A549 (cell line): ENCODE results near the gene DAW1. TPM values are rescaled to one million over a fixed set of nuclear protein-coding genes. Genes with fewer than 3 reads are reported as not detected.

ENCODE experiments used
- ATAC-seq, 2 experiments: fragments of 200-7000 bp in 1 of 2; fragments of >200 bp in 1 of 2; cut with Nextera tagmentation in 1 of 2; cut with Tn5 transposase in 1 of 2; 3 replicates each; pipeline versions ENCODE4 v1.8.0 to v1.9.1; 2018 to 2020; ENCODE audit warnings: mild to moderate bottlenecking in 1 of 2, moderate library complexity in 1 of 2
- CTCF ChIA-PET: fragments of 300-600 bp; sonication (Branson Sonifier 250); formaldehyde crosslinking; extraction: SDS; loops from one replicate; lab custom pipeline; 2021; ENCODE audit warnings: antibody characterized with exemption, inconsistent platforms; lab: Yijun Ruan, JAX
- POLR2A ChIA-PET: fragments of 350-600 bp; formaldehyde crosslinking; extraction: SDS; loops from one replicate; lab custom pipeline; 2021; ENCODE audit warnings: antibody characterized with exemption, inconsistent platforms; lab: Yijun Ruan, JAX
- DNase-seq, 2 experiments: peaks; one replicate each; pipeline versions ENCODE4 v3.0.0 to v3.0.0-alpha.2; 2011 to 2016; ENCODE audit warnings: low read depth in 1 of 2, low spot score in 1 of 2
- FAIRE-seq: peaks from 2 replicates; lab custom pipeline; 2011; peaks lifted over from hg19 to GRCh38; lab: Jason Lieb, UNC
- H3K27ac ChIP-seq, 2 experiments: fragments of >200 bp; sonication (Bioruptor Twin); formaldehyde crosslinking; 3 replicates each; pipeline ENCODE4 v1.5.1; 2016 to 2017
- H3K4me1 ChIP-seq: fragments of >200 bp; sonication (Bioruptor Twin); formaldehyde crosslinking; 3 replicates; pipeline ENCODE4 v1.6.1; 2016
- H3K4me2 ChIP-seq: fragments of >200 bp; sonication (Bioruptor Twin); formaldehyde crosslinking; 3 replicates; pipeline ENCODE4 v1.6.1; 2016
- H3K4me3 ChIP-seq: fragments of >200 bp; sonication (Bioruptor Twin); formaldehyde crosslinking; 3 replicates; pipeline ENCODE4 v1.5.1; 2016
- H3K9me3 ChIP-seq: fragments of >200 bp; sonication (Bioruptor Twin); formaldehyde crosslinking; 3 replicates; pipeline ENCODE4 v1.6.1; 2016
- CBX2 ChIP-seq: fragments of 200-600 bp; sonication (generic); IDR thresholded peaks from 2 replicates; pipeline ENCODE4 v1.6.1; 2016; ENCODE audit warnings: low read depth, mild to moderate bottlenecking, borderline replicate concordance
- CHD2 ChIP-seq: fragments of 150-350 bp; IDR thresholded peaks from 2 replicates; pipeline ENCODE4 v1.6.1; 2014; ENCODE audit warnings: low read length; ENCODE audit not compliant: partially characterized antibody
- CTCF ChIP-seq: fragments of >200 bp; sonication (Bioruptor Twin); formaldehyde crosslinking; IDR thresholded peaks from 3 replicates; pipeline ENCODE4 v1.5.1; 2016
- EHMT2 ChIP-seq: fragments of 200-600 bp; sonication (generic); IDR thresholded peaks from 2 replicates; pipeline ENCODE4 v1.6.1; 2016; ENCODE audit warnings: antibody characterized with exemption, low read depth, mild to moderate bottlenecking, moderate library complexity
- EP300 ChIP-seq, 2 experiments: fragments of >200 bp; sonication (Bioruptor Twin); formaldehyde crosslinking; IDR thresholded peaks; 2 replicates in 1 of 2; 3 replicates in 1 of 2; pipeline ENCODE4 v1.6.1; 2016 to 2017
- ESRRA ChIP-seq: fragments of 150-350 bp; IDR thresholded peaks from 2 replicates; pipeline ENCODE4 v1.6.1; 2014; ENCODE audit warnings: mild to moderate bottlenecking, low read length, borderline replicate concordance
- FOSL2 ChIP-seq, 2 experiments: fragments of 450-650 bp in 1 of 2; fragments of >200 bp in 1 of 2; sonication (Bioruptor Twin) in 1 of 2; formaldehyde crosslinking; IDR thresholded peaks; 2 replicates each; pipeline versions ENCODE4 v1.5.0 to v1.6.1; 2016 to 2020; ENCODE audit warnings: mild to moderate bottlenecking in 1 of 2, moderate library complexity in 1 of 2
- GATA3 ChIP-seq: IDR thresholded peaks from 2 replicates; pipeline ENCODE4 v1.6.1; 2012; ENCODE audit warnings: borderline replicate concordance
- HDAC2 ChIP-seq: fragments of 200-600 bp; sonication (generic); IDR thresholded peaks from 2 replicates; pipeline ENCODE4 v1.6.1; 2016
- HMGXB4 ChIP-seq: fragments of 250-450 bp; sonication (Bioruptor Pico); IDR thresholded peaks from 2 replicates; pipeline ENCODE4 v1.5.0; 2021; ENCODE audit warnings: mild to moderate bottlenecking, moderate library complexity, borderline replicate concordance
- JUN ChIP-seq, 2 experiments: fragments of >200 bp; sonication (Bioruptor Twin); formaldehyde crosslinking; IDR thresholded peaks; 2 replicates in 1 of 2; 3 replicates in 1 of 2; pipeline ENCODE4 v1.6.1; 2016 to 2017
- KDM1A ChIP-seq: fragments of 200-600 bp; sonication (generic); IDR thresholded peaks from 2 replicates; pipeline ENCODE4 v1.6.1; 2016; ENCODE audit warnings: low read depth, mild to moderate bottlenecking
- KDM5A ChIP-seq: fragments of 200-600 bp; sonication (generic); IDR thresholded peaks from 2 replicates; pipeline ENCODE4 v1.6.1; 2016; ENCODE audit warnings: antibody characterized with exemption, mild to moderate bottlenecking
- MAFK ChIP-seq: fragments of 450-650 bp; IDR thresholded peaks from 2 replicates; pipeline ENCODE4 v1.6.1; 2014; ENCODE audit not compliant: partially characterized antibody
- MYC ChIP-seq: IDR thresholded peaks from 2 replicates; pipeline ENCODE4 v1.6.1; 2012; ENCODE audit warnings: mild to moderate bottlenecking, inconsistent platforms, low read length, improper control_type of control experiment, borderline replicate concordance
- NPAS2 ChIP-seq: fragments of 250-450 bp; sonication (Bioruptor Pico); IDR thresholded peaks from 2 replicates; pipeline ENCODE4 v1.8.0; 2022; ENCODE audit warnings: mild to moderate bottlenecking, moderate library complexity, borderline replicate concordance
- PHF8 ChIP-seq: fragments of 200-600 bp; sonication (generic); IDR thresholded peaks from 2 replicates; pipeline ENCODE4 v1.6.1; 2016; ENCODE audit warnings: low read depth, mild to moderate bottlenecking, antibody characterized with exemption, moderate library complexity, borderline replicate concordance
- POLR2AphosphoS2 ChIP-seq: conservative IDR thresholded peaks from 2 replicates; pipeline ENCODE4 v1.6.1; 2012; ENCODE audit warnings: low read length, improper control_type of control experiment, inconsistent platforms
- RCOR1 ChIP-seq: fragments of 150-350 bp; IDR thresholded peaks from 2 replicates; pipeline ENCODE4 v1.6.1; 2014; ENCODE audit warnings: antibody characterized with exemption, low read length, low read depth
- REST ChIP-seq: fragments of 200-600 bp; sonication (generic); IDR thresholded peaks from 2 replicates; pipeline ENCODE4 v1.6.1; 2016; ENCODE audit warnings: antibody characterized with exemption, mild to moderate bottlenecking, moderate library complexity
- RFX5 ChIP-seq: fragments of 450-650 bp; IDR thresholded peaks from 2 replicates; pipeline ENCODE4 v1.7.1; 2014; ENCODE audit warnings: antibody characterized with exemption, mild to moderate bottlenecking, moderate library complexity
- SREBF2 ChIP-seq: fragments of 450-650 bp; IDR thresholded peaks from 2 replicates; pipeline ENCODE4 v1.6.1; 2014; ENCODE audit warnings: mild to moderate bottlenecking, moderate library complexity
- ZC3H11A ChIP-seq: fragments of 450-650 bp; IDR thresholded peaks from 2 replicates; pipeline ENCODE4 v1.6.1; 2014; ENCODE audit warnings: antibody characterized with exemption, mild to moderate bottlenecking
- ZNF302 ChIP-seq: fragments of 250-450 bp; sonication (Bioruptor Pico); IDR thresholded peaks from 2 replicates; pipeline ENCODE4 v1.9.0; 2021; ENCODE audit warnings: inconsistent platforms, mild to moderate bottlenecking, moderate library complexity
- WGBS: methylation state at CpG from one replicate; pipeline ENCODE4 v1.1.6; 2017; ENCODE audit errors: missing lambda C conversion rate; 5-methylcytosine and 5-hydroxymethylcytosine counted together
- polyA plus RNA-seq, 4 experiments: library from polyadenylated mRNA; depleted of rRNA in 3 of 4; stranded (reverse); fragments of >200 nt; fragmentation: RNase III in 1 of 4; extraction: RNeasy Plus Mini Kit Qiagen cat#74134 plus additional on column Dnase treatment in 1 of 4; gene quantifications; 2 replicates in 3 of 4; 3 replicates in 1 of 4; pipeline ENCODE4 v1.2.3, GENCODE V29; 2011 to 2017

DAW1 gene
- polyA plus RNA-seq, 2 of the 4 experiments (the other 2 are of a cell fraction): 1.1 to 2.7 TPM

GRCh38 chr2:227853765-227854271 is 17.6 kb upstream of the DAW1 start:
- WGBS: 75% methylated on average over 6 of the region's 6 CpGs
- peak in 1 of 2 experiments; percentile 59; a peak in 3 of 6 replicates for ATAC-seq
- Histone ChIP-seq H3K4me1 (peaks cover 20% of the 10 kb centered on the region), H3K27ac (peak overlapping the region; percentile 51 to 74; a peak in 5 of 6 replicates), H3K9me3 (no peaks in the 10 kb centered on the region), H3K4me3 (no peak overlapping the region), H3K4me2 (peak overlapping the region; percentile 1; the same call in 1 of the 3 replicates)
- no peak for DNase-seq
- ChIA-PET CTCF (interaction anchor here (0.9 to 2.1 kb wide), 6 partner anchors 9 to 196 kb away, joined by 3 to 12 read pairs (median 3); no protein-coding TSS in a partner anchor), POLR2A (no interaction called here)
- no peak for FAIRE-seq
- TF ChIP-seq RFX5 (no peak), SREBF2 (no peak), RCOR1 (no peak), KDM5A (no peak), ZC3H11A (no peak), HMGXB4 (CRISPR knock-in tag) (no peak), MYC (no peak), REST (no peak), PHF8 (no peak), CBX2 (no peak), MAFK (no peak), EHMT2 (no peak), ZNF302 (CRISPR knock-in tag) (no peak), HDAC2 (no peak), FOSL2 (IDR thresholded peaks at IDR 0.05) (no peak), FOSL2 (CRISPR knock-in tag; IDR thresholded peaks at IDR 0.05) (no peak), ESRRA (no peak), CTCF (no peak), POLR2AphosphoS2 (no peak), EP300 (IDR thresholded peaks at IDR 0.05) (no peak)

- no peak overlapping the region for H3K4me3 ChIP-seq
- no peak overlapping the region for H3K4me2 ChIP-seq
- FAIRE-seq: no peak
- POLR2A ChIA-PET: no interaction called here
- CTCF ChIA-PET: interaction anchor here (2.1 kb wide), 1 partner anchor 7 kb away, joined by 12 read pairs; no protein-coding TSS in a partner anchor
- peak overlapping the region in 1 of 2 experiments; percentile 1; a peak in 1 of 6 replicates for H3K27ac ChIP-seq
- TF ChIP-seq JUN (IDR thresholded peaks at IDR 0.05) (no peak), GATA3 (no peak), FOSL2 (IDR thresholded peaks at IDR 0.05) (no peak), FOSL2 (CRISPR knock-in tag; IDR thresholded peaks at IDR 0.05) (no peak), KDM1A (no peak), NPAS2 (CRISPR knock-in tag) (no peak), CHD2 (no peak), CTCF (no peak)
- 66% methylated on average over 3 of the region's 3 CpGs for WGBS
- H3K4me1 ChIP-seq: peaks cover 18% of the 10 kb centered on the region
- no peak for ATAC-seq
- DNase-seq: no peak
- no peaks in the 10 kb centered on the region for H3K9me3 ChIP-seq
Measured at GRCh38 chr2:227855440-227855839, 16.0 kb upstream of the DAW1 start.
